H1 (cell line): ENCODE results near the gene UPF2. TPM values are rescaled to one million over a fixed set of nuclear protein-coding genes. Genes with fewer than 3 reads are reported as not detected.

ENCODE experiments used
- CTCF ChIA-PET: fragments of 300-600 bp; sonication (Branson Sonifier 250); formaldehyde crosslinking; loops from one replicate; lab custom pipeline; 2021; ENCODE audit not compliant: partially characterized antibody; lab: Charles Lee
- POLR2A ChIA-PET: fragments of 300-600 bp; sonication (Branson Sonifier 250); formaldehyde crosslinking; loops from one replicate; lab custom pipeline; 2021; ENCODE audit warnings: inconsistent platforms; ENCODE audit not compliant: partially characterized antibody; lab: Charles Lee
- DNase-seq, 2 experiments: peaks; one replicate each; pipeline versions ENCODE4 v3.0.0 to v3.0.0-alpha.2; 2010 to 2022; ENCODE audit warnings: low spot score in 2 of 2, low read depth in 1 of 2, mixed read lengths in 1 of 2
- FAIRE-seq: peaks from 2 replicates; lab custom pipeline; 2011; peaks lifted over from hg19 to GRCh38; lab: Jason Lieb, UNC
- H2AFZ ChIP-seq: 2 replicates; pipeline ENCODE4 v1.8.1; 2012; ENCODE audit warnings: low read length, inconsistent platforms
- H2AK5ac ChIP-seq: 2 replicates; pipeline ENCODE4 v1.6.1; 2013; ENCODE audit warnings: low read depth, low read length
- H2BK120ac ChIP-seq: replicated peaks from 2 replicates; pipeline ENCODE3; 2013; ENCODE audit warnings: low read depth, low read length, inconsistent platforms
- H2BK12ac ChIP-seq: 2 replicates; pipeline ENCODE4 v1.6.1; 2013; ENCODE audit warnings: low read depth, low read length
- H2BK15ac ChIP-seq: 2 replicates; pipeline ENCODE4 v1.6.1; 2013; ENCODE audit warnings: low read length
- H2BK20ac ChIP-seq: 2 replicates; pipeline ENCODE4 v1.6.1; 2013; ENCODE audit warnings: low read length
- H2BK5ac ChIP-seq: 2 replicates; pipeline ENCODE4 v1.6.1; 2013; ENCODE audit warnings: low read depth, low read length
- H3K14ac ChIP-seq: 2 replicates; pipeline ENCODE4 v1.6.1; 2013; ENCODE audit warnings: inconsistent platforms; ENCODE audit not compliant: insufficient read length
- H3K18ac ChIP-seq: 2 replicates; pipeline ENCODE4 v1.6.1; 2013; ENCODE audit warnings: low read length; ENCODE audit errors: extremely low read depth
- H3K23ac ChIP-seq: 2 replicates; pipeline ENCODE4 v1.6.1; 2013; ENCODE audit warnings: inconsistent platforms; ENCODE audit not compliant: insufficient read length
- H3K23me2 ChIP-seq: 2 replicates; pipeline ENCODE4 v1.6.1; 2013; ENCODE audit warnings: low read depth, low read length
- H3K27ac ChIP-seq: 2 replicates; pipeline ENCODE4 v1.6.1; 2011; ENCODE audit warnings: low read depth, low read length, inconsistent platforms
- H3K27me3 ChIP-seq, 4 experiments: replicated peaks in 1 of 4; 1 replicate in 1 of 4; 2 replicates in 3 of 4; pipeline versions ENCODE4 v1.6.1 to v1.8.1; 2011 to 2013; ENCODE audit warnings: low read length in 3 of 4, mild to moderate bottlenecking in 3 of 4, inconsistent platforms in 2 of 4, mixed read lengths in 2 of 4, moderate library complexity in 1 of 4; ENCODE audit not compliant: control insufficient read depth in 3 of 4, insufficient read depth in 3 of 4; ENCODE audit errors: extremely low read depth in 1 of 4
- H3K36me3 ChIP-seq, 4 experiments: 2 replicates each; pipeline versions ENCODE4 v1.6.1 to v1.8.1; 2011 to 2013; ENCODE audit warnings: mild to moderate bottlenecking in 4 of 4, low read length in 3 of 4, moderate library complexity in 2 of 4, control low read depth in 1 of 4, inconsistent platforms in 1 of 4; ENCODE audit not compliant: insufficient read depth in 4 of 4, control insufficient read depth in 2 of 4
- H3K4ac ChIP-seq: replicated peaks from 2 replicates; pipeline ENCODE3; 2013; ENCODE audit warnings: low read length, low read depth, mixed read lengths, inconsistent platforms; ENCODE audit not compliant: insufficient read length
- H3K4me1 ChIP-seq, 4 experiments: replicated peaks in 1 of 4; 1 replicate in 1 of 4; 2 replicates in 3 of 4; pipeline versions ENCODE4 v1.6.1 to v1.8.1; 2011 to 2013; ENCODE audit warnings: low read length in 3 of 4, inconsistent platforms in 2 of 4, mixed read lengths in 1 of 4; ENCODE audit not compliant: insufficient read depth in 4 of 4, control insufficient read depth in 3 of 4
- H3K4me2 ChIP-seq, 2 experiments: 2 replicates each; pipeline versions ENCODE4 v1.6.1 to v1.8.1; 2011 to 2013; ENCODE audit warnings: low read depth in 2 of 2, low read length in 2 of 2, control low read depth in 1 of 2, inconsistent platforms in 1 of 2, mild to moderate bottlenecking in 1 of 2; ENCODE audit not compliant: insufficient read depth in 1 of 2
- H3K4me3 ChIP-seq, 4 experiments: fragments of 200-600, 300-600 bp in 1 of 4; sonication (generic), shearing (Covaris generic), sonication (Bioruptor Twin) in 1 of 4; 2 replicates each; pipeline versions ENCODE4 v1.5.1 to v1.8.1; 2011 to 2016; ENCODE audit warnings: low read length in 4 of 4, low read depth in 3 of 4, control low read depth in 2 of 4, inconsistent platforms in 2 of 4, mild to moderate bottlenecking in 2 of 4, mixed read lengths in 1 of 4, moderate library complexity in 1 of 4; ENCODE audit not compliant: insufficient read depth in 2 of 4; ENCODE audit errors: extremely low read depth in 1 of 4
- H3K56ac ChIP-seq: replicated peaks from 2 replicates; pipeline ENCODE3; 2013; ENCODE audit warnings: low read depth, mild to moderate bottlenecking, mixed read lengths, low read length, inconsistent platforms; ENCODE audit not compliant: insufficient read length
- H3K79me1 ChIP-seq: 2 replicates; pipeline ENCODE4 v1.6.1; 2013; ENCODE audit warnings: low read depth, low read length, control low read depth
- H3K79me2 ChIP-seq, 2 experiments: 2 replicates each; pipeline versions ENCODE4 v1.6.1 to v1.8.1; 2012 to 2013; ENCODE audit warnings: low read length in 2 of 2, mild to moderate bottlenecking in 2 of 2, inconsistent platforms in 1 of 2; ENCODE audit not compliant: insufficient read depth in 2 of 2, control insufficient read depth in 1 of 2
- H3K9ac ChIP-seq, 4 experiments: replicated peaks in 1 of 4; 1 replicate in 1 of 4; 2 replicates in 3 of 4; pipeline versions ENCODE4 v1.6.1 to v1.8.1; 2011 to 2013; ENCODE audit warnings: low read depth in 3 of 4, low read length in 3 of 4, control low read depth in 2 of 4, mild to moderate bottlenecking in 2 of 4, moderate library complexity in 2 of 4, inconsistent platforms in 1 of 4; ENCODE audit errors: extremely low read depth in 1 of 4
- H3K9me3 ChIP-seq, 2 experiments: 2 replicates each; pipeline versions ENCODE4 v1.6.1 to v1.8.1; 2012 to 2013; ENCODE audit warnings: mild to moderate bottlenecking in 2 of 2, moderate library complexity in 2 of 2, control low read depth in 1 of 2, inconsistent platforms in 1 of 2, low read depth in 1 of 2, low read length in 1 of 2, mixed read lengths in 1 of 2; ENCODE audit not compliant: insufficient read depth in 2 of 2
- H4K20me1 ChIP-seq, 2 experiments: replicated peaks in 1 of 2; 2 replicates each; pipeline versions ENCODE3 to v1.8.1; 2011 to 2013; ENCODE audit warnings: inconsistent platforms in 2 of 2, low read length in 2 of 2, mild to moderate bottlenecking in 1 of 2; ENCODE audit not compliant: insufficient read depth in 2 of 2, control insufficient read depth in 1 of 2
- H4K5ac ChIP-seq: 2 replicates; pipeline ENCODE4 v1.6.1; 2013; ENCODE audit warnings: low read length, low read depth, mixed read lengths, inconsistent platforms; ENCODE audit not compliant: insufficient read length
- H4K8ac ChIP-seq: 2 replicates; pipeline ENCODE4 v1.8.0; 2013; ENCODE audit warnings: mild to moderate bottlenecking, moderate library complexity, low read length, inconsistent platforms; ENCODE audit not compliant: insufficient read depth; ENCODE audit errors: extremely low read depth
- H4K91ac ChIP-seq: replicated peaks from 2 replicates; pipeline ENCODE3; 2013; ENCODE audit warnings: low read length, mixed read lengths, inconsistent platforms; ENCODE audit not compliant: insufficient read length
- CBX5 ChIP-seq: fragments of 300-800, 300-1000 bp; sonication (generic); IDR thresholded peaks from 2 replicates; pipeline ENCODE4 v1.7.1; 2016; ENCODE audit warnings: antibody characterized with exemption, low read length, low read depth
- CBX8 ChIP-seq: fragments of 300-800, 300-1000 bp; sonication (generic); IDR thresholded peaks from 2 replicates; pipeline ENCODE4 v1.7.1; 2016; ENCODE audit warnings: low read depth, low read length, borderline replicate concordance
- CTBP2 ChIP-seq: IDR thresholded peaks from 2 replicates; pipeline ENCODE4 v1.7.0; 2011; ENCODE audit warnings: borderline replicate concordance, mild to moderate bottlenecking, moderate library complexity, mixed read lengths, low read length; ENCODE audit not compliant: insufficient read depth, insufficient read length
- EZH2 ChIP-seq: fragments of 200-600 bp; sonication (generic); IDR thresholded peaks from 2 replicates; pipeline ENCODE4 v1.7.1; 2012; ENCODE audit warnings: low read depth, mild to moderate bottlenecking, moderate library complexity, low read length, inconsistent platforms; ENCODE audit not compliant: severe bottlenecking
- FOSL1 ChIP-seq: IDR thresholded peaks from 2 replicates; pipeline ENCODE4 v1.6.1; 2011; ENCODE audit warnings: mild to moderate bottlenecking, low read depth, low read length, moderate library complexity; ENCODE audit not compliant: insufficient read depth
- PHF8 ChIP-seq: fragments of 200-600 bp; sonication (generic); conservative IDR thresholded peaks from 2 replicates; pipeline ENCODE4 v1.7.1; 2012; ENCODE audit warnings: low read depth, mild to moderate bottlenecking, inconsistent platforms, low read length, moderate library complexity
- RXRA ChIP-seq: IDR thresholded peaks from 2 replicates; pipeline ENCODE4 v1.6.1; 2011; ENCODE audit warnings: low read depth, mild to moderate bottlenecking, low read length, moderate library complexity; ENCODE audit not compliant: insufficient read depth
- TAF1 ChIP-seq: IDR thresholded peaks from 2 replicates; pipeline ENCODE4 v1.6.1; 2011; ENCODE audit warnings: mild to moderate bottlenecking, low read depth, low read length
- ZNF274 ChIP-seq: IDR thresholded peaks from 2 replicates; pipeline ENCODE4 v1.7.0; 2012; ENCODE audit warnings: low read length, borderline replicate concordance; ENCODE audit errors: extremely low read depth
- WGBS, 2 experiments: shearing (Covaris generic) in 1 of 2; methylation state at CpG; one replicate each; pipeline versions ENCODE4 v1.1.6 to v1.1.7; 2013 to 2015; ENCODE audit warnings: low lambda C conversion rate in 2 of 2, mixed read lengths in 2 of 2, inconsistent platforms in 1 of 2, low coverage in 1 of 2, missing lambda C conversion rate in 1 of 2; ENCODE audit not compliant: insufficient replicate concordance in 2 of 2, insufficient coverage in 1 of 2, insufficient read length in 1 of 2; ENCODE audit errors: extremely low coverage in 1 of 2, missing lambda C conversion rate in 1 of 2; 5-methylcytosine and 5-hydroxymethylcytosine counted together
- polyA plus RNA-seq, 7 experiments: library from polyadenylated mRNA; depleted of rRNA in 3 of 7; stranded (reverse) in 5 of 7; unstranded in 2 of 7; fragments of >200 nt in 5 of 7; fragments of 200-250 nt in 2 of 7; gene quantifications; 1 replicate in 5 of 7; 2 replicates in 1 of 7; 4 replicates in 1 of 7; pipeline versions ENCODE4 v1.2.1 to v1.2.3, GENCODE V29; 2011 to 2013; ENCODE audit warnings: missing spikeins in 2 of 7, mixed read lengths in 2 of 7
- total RNA-seq: library from RNA; stranded (reverse); fragmentation: NEBNext Ultra II Directional; extraction: Animal tissue kit (Norgen Biotek cat#: 25700); gene quantifications from 2 replicates; pipeline ENCODE4 v1.2.1, GENCODE V29; 2021
- TF ChIP-seq, protein P1 (sequence below): IDR thresholded peaks from 2 replicates; pipeline ENCODE4 v1.6.1; 2012; ENCODE audit warnings: low read length, inconsistent platforms

Gene UPF2
- total and polyA plus RNA-seq, 2 of the 8 experiments (the other 6 are each of a cell fraction or from before 2014, with no cell fraction given): 6.2 to 32.8 TPM

GRCh38 chr10:11882646-11883375 is 159.8 kb downstream of the UPF2 start:
- no peak for TF ChIP-seq FOSL1
- TF ChIP-seq CBX5: no peak
- TF ChIP-seq ZNF274: no peak
- TF ChIP-seq, protein P1, sequence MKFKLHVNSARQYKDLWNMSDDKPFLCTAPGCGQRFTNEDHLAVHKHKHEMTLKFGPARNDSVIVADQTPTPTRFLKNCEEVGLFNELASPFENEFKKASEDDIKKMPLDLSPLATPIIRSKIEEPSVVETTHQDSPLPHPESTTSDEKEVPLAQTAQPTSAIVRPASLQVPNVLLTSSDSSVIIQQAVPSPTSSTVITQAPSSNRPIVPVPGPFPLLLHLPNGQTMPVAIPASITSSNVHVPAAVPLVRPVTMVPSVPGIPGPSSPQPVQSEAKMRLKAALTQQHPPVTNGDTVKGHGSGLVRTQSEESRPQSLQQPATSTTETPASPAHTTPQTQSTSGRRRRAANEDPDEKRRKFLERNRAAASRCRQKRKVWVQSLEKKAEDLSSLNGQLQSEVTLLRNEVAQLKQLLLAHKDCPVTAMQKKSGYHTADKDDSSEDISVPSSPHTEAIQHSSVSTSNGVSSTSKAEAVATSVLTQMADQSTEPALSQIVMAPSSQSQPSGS: no peak
- no peak for TF ChIP-seq RXRA
- TF ChIP-seq CBX8: no peak
- no peak for TF ChIP-seq PHF8
- no peak for TF ChIP-seq TAF1
- TF ChIP-seq CTBP2: no peak
- no peak for TF ChIP-seq EZH2
- FAIRE-seq (no peak), DNase-seq (no peak)
- no peaks in the 10 kb centered on the region for H3K36me3 ChIP-seq
- H3K9ac ChIP-seq: no peak overlapping the region
- H3K14ac ChIP-seq: no peak overlapping the region
- no peak overlapping the region for H3K4me3 ChIP-seq
- H3K4me1 ChIP-seq: peaks cover 0 to 6% (median 0%) of the 10 kb centered on the region in 4 experiments; a peak in 1 of 7 replicates
- no peaks in the 10 kb centered on the region for H3K9me3 ChIP-seq
- no peak overlapping the region for H2AFZ ChIP-seq
- no peak overlapping the region for H2BK120ac ChIP-seq
- no peak overlapping the region for H3K18ac ChIP-seq
- ChIA-PET CTCF (interaction anchor here (0.6 to 4.3 kb wide), 14 partner anchors 10 to 104 kb away, joined by 3 to 34 read pairs (median 8); no protein-coding TSS in a partner anchor), POLR2A (no interaction called here)
- H3K23me2 ChIP-seq: no peaks in the 10 kb centered on the region
- no peak overlapping the region for H2BK20ac ChIP-seq
- H3K79me2 ChIP-seq: no peaks in the 10 kb centered on the region
- no peak overlapping the region for H3K4ac ChIP-seq
- H3K4me2 ChIP-seq: no peak overlapping the region
- no peak overlapping the region for H2BK12ac ChIP-seq
- no peak overlapping the region for H4K5ac ChIP-seq
- H4K20me1 ChIP-seq: no peaks in the 10 kb centered on the region
- no peaks in the 10 kb centered on the region for H3K79me1 ChIP-seq
- H2BK5ac ChIP-seq: no peak overlapping the region
- H3K27me3 ChIP-seq: no peaks in the 10 kb centered on the region
- H3K27ac ChIP-seq: no peak overlapping the region
- no peak overlapping the region for H3K23ac ChIP-seq
- no peak overlapping the region for H2BK15ac ChIP-seq
- H3K56ac ChIP-seq: no peak overlapping the region
- 93% methylated on average over 14 of the region's 14 CpGs; no CpG with 5 or more reads in 1 of the 2 experiments for WGBS, 2 experiments
- H2AK5ac ChIP-seq: no peak overlapping the region
- H4K91ac ChIP-seq: no peak overlapping the region
- H4K8ac ChIP-seq: no peak overlapping the region; the same call in 1 of the 2 replicates
